ENCODE data around the gene CACNB2.

GRCh38 chr10:18233775-18234174 is 93.6 kb downstream of the CACNB2 start:
- TF ChIP-seq POLR2A (IDR thresholded peaks at IDR 0.05; ENCODE audit: low read depth, low read length): no peak
- TF ChIP-seq, protein P1, sequence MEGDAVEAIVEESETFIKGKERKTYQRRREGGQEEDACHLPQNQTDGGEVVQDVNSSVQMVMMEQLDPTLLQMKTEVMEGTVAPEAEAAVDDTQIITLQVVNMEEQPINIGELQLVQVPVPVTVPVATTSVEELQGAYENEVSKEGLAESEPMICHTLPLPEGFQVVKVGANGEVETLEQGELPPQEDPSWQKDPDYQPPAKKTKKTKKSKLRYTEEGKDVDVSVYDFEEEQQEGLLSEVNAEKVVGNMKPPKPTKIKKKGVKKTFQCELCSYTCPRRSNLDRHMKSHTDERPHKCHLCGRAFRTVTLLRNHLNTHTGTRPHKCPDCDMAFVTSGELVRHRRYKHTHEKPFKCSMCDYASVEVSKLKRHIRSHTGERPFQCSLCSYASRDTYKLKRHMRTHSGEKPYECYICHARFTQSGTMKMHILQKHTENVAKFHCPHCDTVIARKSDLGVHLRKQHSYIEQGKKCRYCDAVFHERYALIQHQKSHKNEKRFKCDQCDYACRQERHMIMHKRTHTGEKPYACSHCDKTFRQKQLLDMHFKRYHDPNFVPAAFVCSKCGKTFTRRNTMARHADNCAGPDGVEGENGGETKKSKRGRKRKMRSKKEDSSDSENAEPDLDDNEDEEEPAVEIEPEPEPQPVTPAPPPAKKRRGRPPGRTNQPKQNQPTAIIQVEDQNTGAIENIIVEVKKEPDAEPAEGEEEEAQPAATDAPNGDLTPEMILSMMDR (IDR thresholded peaks at IDR 0.05; ENCODE audit: extremely low read depth in 1 of 2, insufficient read depth in 1 of 2, low read depth in 1 of 2, low read length in 2 of 2): no peak
- TF ChIP-seq POLR2AphosphoS5 (IDR thresholded peaks at IDR 0.05; ENCODE audit: insufficient read depth, low read depth, low read length): no peak
- TF ChIP-seq JUN (IDR thresholded peaks at IDR 0.05; ENCODE audit: borderline replicate concordance, insufficient read depth, insufficient read length, low read depth): no peak

All from endothelial cell of umbilical vein (primary cell).